Omental fat pad (tissue), 4 donors: ENCODE results near the gene SRD5A1. TPM values are rescaled to one million over a fixed set of nuclear protein-coding genes. Genes with fewer than 3 reads are reported as not detected.

Experiments
- ATAC-seq: fragments of 150-250 bp; one replicate; pipeline ENCODE4 v1.9.1; 2016; ENCODE audit warnings: mild to moderate bottlenecking, moderate library complexity; ENCODE audit not compliant: low FRiP score
- DNase-seq: peaks from one replicate; pipeline ENCODE4 v3.0.0-alpha.2; 2019; ENCODE audit warnings: low spot score
- total RNA-seq, 4 donors: library from RNA; depleted of rRNA; stranded (reverse); fragments of >200 nt; gene quantifications; one replicate each; pipeline ENCODE4 v1.1.0, GENCODE V29; 2016
- TF ChIP-seq, protein P1 (sequence below), 3 donors: fragments of 450-650 bp; IDR thresholded peaks; one replicate each; pipeline ENCODE4 v1.5.1; 2016 to 2017; ENCODE audit warnings: antibody characterized with exemption in 3 of 3, mild to moderate bottlenecking in 3 of 3, moderate library complexity in 2 of 3

The SRD5A1 gene
- total RNA-seq, 4 donors from 2014 or later: 2.3 to 6.7 (median 6.0) TPM

DNA sequence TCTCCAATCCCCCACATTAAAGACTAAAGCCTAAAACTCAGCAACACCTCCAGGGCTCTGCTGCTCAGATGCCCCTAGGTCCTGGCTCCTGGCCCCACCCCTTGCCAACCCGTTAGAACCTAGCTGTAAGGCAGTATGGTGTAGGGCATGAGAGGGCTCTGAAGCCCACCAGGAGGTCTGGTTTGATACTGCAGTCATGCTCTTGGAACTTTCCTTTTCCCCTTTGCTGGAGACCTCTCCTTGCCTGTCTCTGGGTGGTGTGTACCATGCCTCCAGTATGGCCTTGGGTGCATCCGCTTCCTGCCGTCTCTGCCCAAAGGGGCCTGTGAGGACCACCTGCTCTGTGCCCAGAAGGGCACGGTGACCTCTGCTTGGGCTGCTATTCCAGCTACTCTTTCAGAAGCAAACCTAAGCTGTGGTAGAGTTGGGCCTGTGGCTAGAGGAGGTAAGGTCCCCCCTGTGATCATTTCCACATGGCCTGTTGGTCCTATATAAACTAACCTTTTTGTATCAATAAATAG is 83.4 kb downstream of the SRD5A1 start:
- TF ChIP-seq, protein P1, sequence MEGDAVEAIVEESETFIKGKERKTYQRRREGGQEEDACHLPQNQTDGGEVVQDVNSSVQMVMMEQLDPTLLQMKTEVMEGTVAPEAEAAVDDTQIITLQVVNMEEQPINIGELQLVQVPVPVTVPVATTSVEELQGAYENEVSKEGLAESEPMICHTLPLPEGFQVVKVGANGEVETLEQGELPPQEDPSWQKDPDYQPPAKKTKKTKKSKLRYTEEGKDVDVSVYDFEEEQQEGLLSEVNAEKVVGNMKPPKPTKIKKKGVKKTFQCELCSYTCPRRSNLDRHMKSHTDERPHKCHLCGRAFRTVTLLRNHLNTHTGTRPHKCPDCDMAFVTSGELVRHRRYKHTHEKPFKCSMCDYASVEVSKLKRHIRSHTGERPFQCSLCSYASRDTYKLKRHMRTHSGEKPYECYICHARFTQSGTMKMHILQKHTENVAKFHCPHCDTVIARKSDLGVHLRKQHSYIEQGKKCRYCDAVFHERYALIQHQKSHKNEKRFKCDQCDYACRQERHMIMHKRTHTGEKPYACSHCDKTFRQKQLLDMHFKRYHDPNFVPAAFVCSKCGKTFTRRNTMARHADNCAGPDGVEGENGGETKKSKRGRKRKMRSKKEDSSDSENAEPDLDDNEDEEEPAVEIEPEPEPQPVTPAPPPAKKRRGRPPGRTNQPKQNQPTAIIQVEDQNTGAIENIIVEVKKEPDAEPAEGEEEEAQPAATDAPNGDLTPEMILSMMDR (IDR thresholded peaks at IDR 0.05): no peak
- no peak for DNase-seq
- ATAC-seq: no peak

- TF ChIP-seq, protein P1 (IDR thresholded peaks at IDR 0.05): no peak
- DNase-seq (no peak), ATAC-seq (no peak)
Measured at GRCh38 chr5:6717247-6717646, 84.0 kb downstream of the SRD5A1 start.

DNA sequence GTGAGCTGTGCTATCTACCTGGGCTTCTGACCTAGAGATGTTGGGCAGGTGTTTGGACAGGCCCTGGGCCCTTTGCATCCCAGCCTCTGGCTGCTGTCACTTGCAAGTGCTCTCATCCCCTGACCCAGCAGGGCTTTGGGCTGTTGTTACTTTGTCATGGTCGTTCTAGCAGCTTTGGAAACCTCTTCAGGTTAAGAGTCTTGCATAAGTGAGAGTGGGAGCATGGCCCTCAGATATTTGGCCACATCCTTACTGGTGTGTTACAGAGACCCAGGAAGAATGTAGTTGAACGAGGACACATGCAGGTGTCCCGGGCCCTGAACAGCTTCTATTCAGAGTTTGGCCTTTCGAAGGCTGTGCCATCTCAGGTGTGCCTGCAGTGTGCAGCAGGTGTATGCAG is 84.4 kb downstream of the SRD5A1 start:
- DNase-seq: no peak
- TF ChIP-seq, protein P1 (IDR thresholded peaks at IDR 0.05): no peak
- ATAC-seq: no peak

GRCh38 chr5:6718161-6718681 is 85.0 kb downstream of the SRD5A1 start:
- TF ChIP-seq, protein P1 (IDR thresholded peaks at IDR 0.05): no peak
- no peak for ATAC-seq
- DNase-seq: no peak

GRCh38 chr5:6718718-6719117 is 85.5 kb downstream of the SRD5A1 start:
- TF ChIP-seq, protein P1 (IDR thresholded peaks at IDR 0.05): no peak
- DNase-seq: no peak
- ATAC-seq: no peak

- no peak for DNase-seq
- TF ChIP-seq, protein P1 (IDR thresholded peaks at IDR 0.05): no peak
- no peak for ATAC-seq
Measured at GRCh38 chr5:6719417-6719816, 86.2 kb downstream of the SRD5A1 start.

- DNase-seq: no peak
Measured at GRCh38 chr5:6719896-6720560, 86.8 kb downstream of the SRD5A1 start.

More at GRCh38 chr5:6719896-6720560, 86.8 kb downstream of the SRD5A1 start:
- ATAC-seq: no peak
- TF ChIP-seq, protein P1 (IDR thresholded peaks at IDR 0.05): no peak
